Measurements from ENCODE around the gene RASA3.

DNA sequence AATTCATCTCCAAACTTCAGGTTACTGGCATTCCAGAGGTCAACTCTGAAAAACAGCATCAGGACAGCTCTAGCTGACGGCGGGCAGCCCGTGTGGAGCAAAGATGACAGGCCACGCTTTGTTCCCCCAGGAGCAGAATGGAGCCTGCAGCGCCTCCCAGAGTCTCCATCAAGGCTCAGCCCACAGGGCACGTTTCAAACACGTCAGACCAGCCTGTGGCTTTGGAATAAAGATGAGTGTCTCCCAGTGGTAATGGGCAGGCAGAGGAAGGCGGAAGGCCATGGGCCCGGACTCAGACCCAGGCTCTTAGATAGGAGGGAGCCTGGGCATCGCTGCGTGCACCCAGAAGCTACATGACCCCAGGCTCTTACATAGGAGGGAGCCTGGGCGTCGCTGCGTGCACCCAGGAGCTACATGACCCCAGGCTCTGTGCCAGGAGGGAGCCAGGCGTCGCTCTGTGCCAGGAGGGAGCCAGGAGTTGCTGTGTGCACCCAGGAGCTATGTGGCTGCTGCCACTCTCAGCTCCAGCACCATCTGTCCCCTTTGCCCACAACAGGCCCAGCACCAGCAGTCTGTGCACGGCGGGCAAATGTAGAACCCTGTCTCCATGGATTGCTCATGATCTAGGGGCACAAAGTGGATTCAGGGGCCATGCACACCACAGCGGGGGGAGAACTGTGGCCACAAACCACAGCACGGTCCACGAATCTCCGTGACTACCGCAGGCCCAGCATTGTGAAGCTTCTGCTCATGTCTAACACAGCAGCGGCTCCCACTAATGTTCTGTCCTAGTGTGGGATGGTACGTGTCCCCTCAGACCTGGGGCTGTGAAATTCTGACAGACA is 110.7 kb downstream of the RASA3 start:
- TF ChIP-seq CEBPB (IDR thresholded peaks at IDR 0.05; ENCODE audit: low read depth): no peak
- TF ChIP-seq, protein P1, sequence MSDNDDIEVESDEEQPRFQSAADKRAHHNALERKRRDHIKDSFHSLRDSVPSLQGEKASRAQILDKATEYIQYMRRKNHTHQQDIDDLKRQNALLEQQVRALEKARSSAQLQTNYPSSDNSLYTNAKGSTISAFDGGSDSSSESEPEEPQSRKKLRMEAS (IDR thresholded peaks at IDR 0.05): no peak
- TF ChIP-seq, protein P2, sequence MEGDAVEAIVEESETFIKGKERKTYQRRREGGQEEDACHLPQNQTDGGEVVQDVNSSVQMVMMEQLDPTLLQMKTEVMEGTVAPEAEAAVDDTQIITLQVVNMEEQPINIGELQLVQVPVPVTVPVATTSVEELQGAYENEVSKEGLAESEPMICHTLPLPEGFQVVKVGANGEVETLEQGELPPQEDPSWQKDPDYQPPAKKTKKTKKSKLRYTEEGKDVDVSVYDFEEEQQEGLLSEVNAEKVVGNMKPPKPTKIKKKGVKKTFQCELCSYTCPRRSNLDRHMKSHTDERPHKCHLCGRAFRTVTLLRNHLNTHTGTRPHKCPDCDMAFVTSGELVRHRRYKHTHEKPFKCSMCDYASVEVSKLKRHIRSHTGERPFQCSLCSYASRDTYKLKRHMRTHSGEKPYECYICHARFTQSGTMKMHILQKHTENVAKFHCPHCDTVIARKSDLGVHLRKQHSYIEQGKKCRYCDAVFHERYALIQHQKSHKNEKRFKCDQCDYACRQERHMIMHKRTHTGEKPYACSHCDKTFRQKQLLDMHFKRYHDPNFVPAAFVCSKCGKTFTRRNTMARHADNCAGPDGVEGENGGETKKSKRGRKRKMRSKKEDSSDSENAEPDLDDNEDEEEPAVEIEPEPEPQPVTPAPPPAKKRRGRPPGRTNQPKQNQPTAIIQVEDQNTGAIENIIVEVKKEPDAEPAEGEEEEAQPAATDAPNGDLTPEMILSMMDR (IDR thresholded peaks at IDR 0.05 in 2 of 3, conservative IDR thresholded peaks at IDR 0.05 in 1 of 3; ENCODE audit: borderline replicate concordance in 1 of 3, insufficient read depth in 1 of 3, low read depth in 2 of 3, low read length in 2 of 3): no peak
- TF ChIP-seq, protein P3, sequence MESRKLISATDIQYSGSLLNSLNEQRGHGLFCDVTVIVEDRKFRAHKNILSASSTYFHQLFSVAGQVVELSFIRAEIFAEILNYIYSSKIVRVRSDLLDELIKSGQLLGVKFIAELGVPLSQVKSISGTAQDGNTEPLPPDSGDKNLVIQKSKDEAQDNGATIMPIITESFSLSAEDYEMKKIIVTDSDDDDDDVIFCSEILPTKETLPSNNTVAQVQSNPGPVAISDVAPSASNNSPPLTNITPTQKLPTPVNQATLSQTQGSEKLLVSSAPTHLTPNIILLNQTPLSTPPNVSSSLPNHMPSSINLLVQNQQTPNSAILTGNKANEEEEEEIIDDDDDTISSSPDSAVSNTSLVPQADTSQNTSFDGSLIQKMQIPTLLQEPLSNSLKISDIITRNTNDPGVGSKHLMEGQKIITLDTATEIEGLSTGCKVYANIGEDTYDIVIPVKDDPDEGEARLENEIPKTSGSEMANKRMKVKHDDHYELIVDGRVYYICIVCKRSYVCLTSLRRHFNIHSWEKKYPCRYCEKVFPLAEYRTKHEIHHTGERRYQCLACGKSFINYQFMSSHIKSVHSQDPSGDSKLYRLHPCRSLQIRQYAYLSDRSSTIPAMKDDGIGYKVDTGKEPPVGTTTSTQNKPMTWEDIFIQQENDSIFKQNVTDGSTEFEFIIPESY (IDR thresholded peaks at IDR 0.05; ENCODE audit: extremely low read depth, insufficient replicate concordance, low read length): no peak

Measured in HCT116 (cell line).